GM10847 (cell line): ENCODE measurements around the gene KRT85.

Experiments used
- POLR2A ChIP-seq: IDR thresholded peaks from 2 replicates; pipeline ENCODE4 v1.6.1; 2011; ENCODE audit not compliant: insufficient read length; ENCODE audit errors: extremely low read depth

The KRT85 gene

GRCh38 chr12:52360106-52360662 is 7.1 kb downstream of the KRT85 start:
- no peak for TF ChIP-seq POLR2A

GRCh38 chr12:52359621-52360061 is 7.6 kb downstream of the KRT85 start:
- TF ChIP-seq POLR2A: no peak

- no peak for TF ChIP-seq POLR2A
Measured at GRCh38 chr12:52358575-52359350, 8.5 kb downstream of the KRT85 start.

DNA sequence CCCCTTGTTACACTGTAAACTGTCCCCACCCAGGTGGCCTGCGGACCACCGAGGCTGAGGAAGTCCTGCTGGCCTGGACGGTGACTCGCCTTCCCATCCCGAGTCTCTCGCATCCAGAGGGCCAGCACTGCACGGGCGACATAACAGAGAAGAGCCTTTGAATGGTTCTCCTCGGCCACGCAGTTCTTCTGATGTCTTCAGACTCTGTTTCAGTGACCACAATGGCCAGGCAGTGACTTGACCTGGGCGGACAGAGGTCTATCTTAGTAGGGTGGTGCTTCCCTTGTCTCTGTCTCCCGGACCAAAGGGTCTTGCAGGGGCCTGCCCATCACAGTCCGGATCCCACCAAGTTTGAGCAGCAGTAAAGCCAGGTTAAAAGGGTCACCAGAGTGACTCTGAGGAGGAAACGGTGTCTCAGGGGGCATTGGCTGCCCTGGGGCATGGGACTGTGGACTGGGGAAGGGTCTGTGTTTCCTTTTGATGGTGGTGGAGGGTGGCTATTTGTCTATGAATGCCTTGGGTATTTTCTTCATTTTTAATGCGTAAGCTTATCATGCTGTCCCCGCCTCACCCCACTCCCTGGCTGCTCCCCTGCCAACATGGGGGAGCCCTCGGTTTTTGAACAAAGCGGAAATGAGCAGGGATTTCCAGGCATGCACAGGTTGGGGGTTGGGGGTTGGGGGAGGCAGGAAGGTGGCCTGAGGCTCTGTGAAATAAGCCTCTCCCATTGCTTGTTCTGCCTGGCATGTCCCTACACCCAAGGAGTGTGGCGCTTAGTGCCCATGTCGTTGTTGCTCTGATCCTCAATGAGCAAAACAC is 10.3 kb downstream of the KRT85 start:
- no peak for TF ChIP-seq POLR2A

GRCh38 chr12:52356031-52356761 is 11.1 kb downstream of the KRT85 start:
- no peak for TF ChIP-seq POLR2A

DNA sequence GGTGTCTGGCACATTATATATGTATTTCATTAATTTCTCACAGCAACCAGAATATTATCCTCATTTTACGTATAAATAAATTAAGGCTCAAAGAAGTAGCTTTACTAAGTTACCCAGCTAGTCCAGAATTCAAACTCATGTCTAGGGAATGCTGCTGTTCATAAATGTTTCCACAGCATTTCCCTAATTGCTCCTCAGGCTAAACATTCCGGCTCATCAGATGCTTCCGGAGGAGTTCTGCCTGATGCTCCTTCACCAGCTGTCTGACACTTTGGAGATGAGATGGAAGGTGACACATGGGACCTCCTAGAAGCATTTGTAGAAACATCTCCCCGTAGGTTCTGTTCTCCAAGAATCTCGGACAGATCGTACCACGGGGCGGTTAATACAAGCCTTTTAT is 12.1 kb downstream of the KRT85 start:
- TF ChIP-seq POLR2A: no peak

- no peak for TF ChIP-seq POLR2A
Measured at GRCh38 chr12:52354200-52354599, 13.1 kb downstream of the KRT85 start.

GRCh38 chr12:52353766-52354165 is 13.5 kb downstream of the KRT85 start:
- no peak for TF ChIP-seq POLR2A

GRCh38 chr12:52352951-52353350 is 14.3 kb downstream of the KRT85 start:
- TF ChIP-seq POLR2A: no peak

DNA sequence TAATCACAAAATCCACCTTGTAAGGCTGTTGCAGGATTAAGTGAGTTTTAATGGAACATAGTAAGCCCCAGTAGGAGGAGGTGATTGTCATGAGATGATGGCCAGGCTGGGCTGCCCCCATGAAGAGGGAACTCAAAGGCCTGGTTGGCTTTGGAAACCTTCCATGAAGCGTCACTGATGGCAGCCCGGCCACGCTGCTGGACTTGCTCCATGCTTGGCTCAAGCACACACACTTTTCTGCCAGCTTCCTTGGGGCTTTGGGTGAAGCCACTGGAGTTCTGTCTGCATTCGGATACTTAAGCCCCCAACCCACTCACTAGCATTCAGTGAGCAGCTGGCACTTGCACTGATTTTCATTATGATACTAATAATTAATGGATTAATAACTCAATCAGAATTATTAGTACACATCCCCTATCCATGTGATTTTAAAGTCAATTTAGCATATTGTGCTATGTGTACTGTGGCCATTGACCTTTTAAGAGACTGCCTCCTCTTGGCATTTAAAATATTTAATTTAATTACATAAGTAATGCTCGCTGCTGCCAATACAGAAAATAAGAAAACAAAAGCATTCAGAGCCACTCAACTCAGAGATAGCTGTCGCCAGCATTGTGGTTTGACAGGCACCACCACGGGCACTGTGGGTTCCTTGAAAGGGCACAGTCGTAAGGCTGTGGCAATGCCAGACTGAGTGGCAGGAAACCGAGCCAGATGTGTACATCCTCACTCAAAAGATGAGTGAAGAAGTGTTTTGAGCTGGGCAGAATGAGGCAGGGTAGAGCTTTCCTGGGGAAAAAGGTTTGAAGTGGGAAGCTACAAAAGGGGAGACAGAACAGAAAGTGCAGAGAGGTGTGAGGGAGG is 15.9 kb downstream of the KRT85 start:
- TF ChIP-seq POLR2A: no peak

DNA sequence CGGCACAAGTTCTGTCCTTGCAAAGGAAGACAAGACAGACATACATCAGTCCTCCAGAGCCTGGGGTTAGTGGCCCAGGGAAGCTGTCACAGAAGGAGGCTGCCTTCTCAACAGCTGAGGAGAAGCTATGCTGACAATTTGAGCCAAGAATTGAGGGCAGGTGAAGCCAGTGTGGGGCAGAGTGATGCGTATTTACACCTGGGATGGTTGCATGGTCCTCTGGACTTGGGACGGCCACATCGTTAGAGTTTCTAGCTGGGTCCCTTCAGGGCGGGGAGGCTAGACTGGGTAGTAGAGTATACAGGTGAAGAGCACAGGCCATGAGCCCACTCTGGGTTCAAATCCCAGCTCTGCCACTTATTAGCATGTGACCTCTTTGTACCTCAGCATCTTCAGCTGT is 16.5 kb downstream of the KRT85 start:
- TF ChIP-seq POLR2A: no peak

DNA sequence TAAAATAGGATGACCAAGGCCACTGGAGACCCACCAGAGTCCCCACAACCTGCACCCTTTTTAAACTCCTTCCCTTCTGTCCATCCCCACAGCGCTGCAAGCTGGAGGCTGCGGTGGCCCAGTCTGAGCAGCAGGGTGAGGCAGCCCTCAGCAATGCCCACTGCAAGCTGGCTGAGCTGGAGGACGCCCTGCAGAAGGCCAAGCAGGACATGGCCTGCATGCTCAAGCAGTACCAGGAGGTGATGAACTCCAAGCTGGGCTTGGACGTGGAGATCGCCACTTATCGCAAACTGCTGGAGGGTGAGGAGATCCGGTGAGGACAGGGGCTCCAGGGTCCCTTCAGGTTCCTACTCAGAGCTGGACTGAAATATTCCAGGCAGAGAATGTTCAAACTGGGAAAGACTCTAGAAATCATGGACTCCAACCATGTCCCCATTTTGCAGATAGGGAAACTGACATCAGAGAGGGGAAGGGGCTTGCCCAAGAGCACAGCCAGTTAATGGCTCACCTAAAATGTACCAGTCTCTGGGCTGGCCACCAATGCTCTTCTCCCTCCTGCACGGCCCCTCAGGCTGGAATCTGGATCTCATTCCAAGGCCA is 17.2 kb downstream of the KRT85 start:
- TF ChIP-seq POLR2A: no peak

DNA sequence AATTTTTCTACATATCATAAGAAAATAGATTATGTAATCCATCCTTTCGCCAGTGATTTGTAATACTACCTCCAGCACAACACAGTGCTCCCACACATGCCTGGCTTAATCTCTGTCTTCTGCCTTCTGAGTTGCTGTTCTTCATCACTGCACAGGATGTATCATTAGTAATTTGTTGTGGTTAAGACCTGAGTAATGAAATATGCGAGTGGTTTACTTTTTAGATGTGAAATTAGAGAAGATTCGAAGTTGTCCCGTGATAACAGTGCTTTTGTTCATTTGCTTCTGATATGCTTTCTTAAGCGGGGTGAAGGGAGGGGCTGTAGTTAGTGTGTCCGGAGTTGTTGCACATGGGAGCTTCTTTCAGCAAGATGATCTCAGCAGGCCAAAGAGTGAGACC is 18.1 kb downstream of the KRT85 start:
- TF ChIP-seq POLR2A: no peak
